Measurements from ENCODE around the gene CPNE7. TPM values are rescaled to one million over a fixed set of nuclear protein-coding genes. Genes with fewer than 3 reads are reported as not detected.

Gene CPNE7
- total and polyA plus RNA-seq, 2 of the 13 experiments (the other 11 are each of a cell fraction or from before 2014, with no cell fraction given) = 0.59 TPM; not detected in 1

DNA sequence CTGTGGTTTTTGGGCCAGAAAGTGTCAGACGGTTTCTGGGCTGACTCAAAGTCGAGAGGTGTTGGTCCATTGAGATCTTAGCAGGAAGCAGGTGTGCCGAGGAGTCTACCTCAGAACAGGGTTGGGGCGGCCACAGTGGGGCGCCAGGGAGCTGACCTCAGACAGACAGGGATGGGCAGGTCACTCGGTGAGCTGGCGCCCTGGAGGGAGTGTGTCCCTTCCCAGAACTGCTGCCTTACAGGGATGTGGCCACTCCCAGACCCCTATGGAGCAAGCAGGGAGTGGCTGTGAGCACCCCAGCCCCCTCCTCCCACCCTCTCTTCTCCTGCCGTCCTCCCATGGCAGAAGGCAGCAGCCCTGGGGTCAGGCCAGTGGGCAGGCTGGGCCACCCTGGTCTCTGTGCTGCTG is 23.9 kb downstream of the CPNE7 start (continued):
- TF ChIP-seq, protein P1, sequence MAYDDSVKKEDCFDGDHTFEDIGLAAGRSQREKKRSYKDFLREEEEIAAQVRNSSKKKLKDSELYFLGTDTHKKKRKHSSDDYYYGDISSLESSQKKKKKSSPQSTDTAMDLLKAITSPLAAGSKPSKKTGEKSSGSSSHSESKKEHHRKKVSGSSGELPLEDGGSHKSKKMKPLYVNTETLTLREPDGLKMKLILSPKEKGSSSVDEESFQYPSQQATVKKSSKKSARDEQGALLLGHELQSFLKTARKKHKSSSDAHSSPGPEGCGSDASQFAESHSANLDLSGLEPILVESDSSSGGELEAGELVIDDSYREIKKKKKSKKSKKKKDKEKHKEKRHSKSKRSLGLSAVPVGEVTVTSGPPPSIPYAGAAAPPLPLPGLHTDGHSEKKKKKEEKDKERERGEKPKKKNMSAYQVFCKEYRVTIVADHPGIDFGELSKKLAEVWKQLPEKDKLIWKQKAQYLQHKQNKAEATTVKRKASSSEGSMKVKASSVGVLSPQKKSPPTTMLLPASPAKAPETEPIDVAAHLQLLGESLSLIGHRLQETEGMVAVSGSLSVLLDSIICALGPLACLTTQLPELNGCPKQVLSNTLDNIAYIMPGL (CRISPR knock-in tag; IDR thresholded peaks at IDR 0.05; ENCODE audit: borderline replicate concordance in 1 of 2, low read depth in 1 of 2) = peak; percentile 45 to 71; a peak in 1 of 4 replicates
- TF ChIP-seq STAG1 (CRISPR knock-in tag; IDR thresholded peaks at IDR 0.05) (peak; percentile 83), ELF3 (CRISPR knock-in tag; IDR thresholded peaks at IDR 0.05) (peak; percentile 55), JARID2 (CRISPR knock-in tag; IDR thresholded peaks at IDR 0.05; ENCODE audit: insufficient replicate concordance) (peak; percentile 55), RFX3 (CRISPR knock-in tag; IDR thresholded peaks at IDR 0.05) (no peak), CBFB (CRISPR knock-in tag; IDR thresholded peaks at IDR 0.05) (0 out of 2 replicates have a peak, but pooled peaks have one; percentile 19), ZNF768 (CRISPR knock-in tag; IDR thresholded peaks at IDR 0.05) (peak; percentile 67; the same call in 1 of the 2 replicates), ZNF3 (CRISPR knock-in tag; IDR thresholded peaks at IDR 0.05) (no peak), ERF (CRISPR knock-in tag; IDR thresholded peaks at IDR 0.05) (peak; percentile 63; the same call in 1 of the 2 replicates), ZC3H4 (CRISPR knock-in tag; IDR thresholded peaks at IDR 0.05; ENCODE audit: borderline replicate concordance) (no peak), PCBP1 (IDR thresholded peaks at IDR 0.05; ENCODE audit: borderline replicate concordance, low read depth, low read length) (no peak), ZNF792 (CRISPR knock-in tag; IDR thresholded peaks at IDR 0.05) (peak; percentile 39; the same call in 1 of the 2 replicates), NR2F6 (IDR thresholded peaks at IDR 0.05) (no peak), NR2F6 (CRISPR knock-in tag; IDR thresholded peaks at IDR 0.05) (peak; percentile 51; the same call in 1 of the 2 replicates), ZNF484 (CRISPR knock-in tag; IDR thresholded peaks at IDR 0.05; ENCODE audit: borderline replicate concordance, low read depth) (no peak), ZNF350 (CRISPR knock-in tag; IDR thresholded peaks at IDR 0.05; ENCODE audit: borderline replicate concordance, low read depth) (0 out of 2 replicates have a peak, but pooled peaks have one; percentile 26), GATAD1 (CRISPR knock-in tag; IDR thresholded peaks at IDR 0.05) (0 out of 2 replicates have a peak, but pooled peaks have one; percentile 18), IRF2 (CRISPR knock-in tag; IDR thresholded peaks at IDR 0.05) (peak; percentile 41; the same call in 1 of the 2 replicates), TEAD3 (CRISPR knock-in tag; optimal IDR thresholded peaks at IDR 0.05; ENCODE audit: borderline replicate concordance) (peak; percentile 34), ZNF572 (CRISPR knock-in tag; IDR thresholded peaks at IDR 0.05) (0 out of 2 replicates have a peak, but pooled peaks have one; percentile 19), MIXL1 (CRISPR knock-in tag; IDR thresholded peaks at IDR 0.05) (0 out of 2 replicates have a peak, but pooled peaks have one; percentile 20)
- TF ChIP-seq, protein P2, sequence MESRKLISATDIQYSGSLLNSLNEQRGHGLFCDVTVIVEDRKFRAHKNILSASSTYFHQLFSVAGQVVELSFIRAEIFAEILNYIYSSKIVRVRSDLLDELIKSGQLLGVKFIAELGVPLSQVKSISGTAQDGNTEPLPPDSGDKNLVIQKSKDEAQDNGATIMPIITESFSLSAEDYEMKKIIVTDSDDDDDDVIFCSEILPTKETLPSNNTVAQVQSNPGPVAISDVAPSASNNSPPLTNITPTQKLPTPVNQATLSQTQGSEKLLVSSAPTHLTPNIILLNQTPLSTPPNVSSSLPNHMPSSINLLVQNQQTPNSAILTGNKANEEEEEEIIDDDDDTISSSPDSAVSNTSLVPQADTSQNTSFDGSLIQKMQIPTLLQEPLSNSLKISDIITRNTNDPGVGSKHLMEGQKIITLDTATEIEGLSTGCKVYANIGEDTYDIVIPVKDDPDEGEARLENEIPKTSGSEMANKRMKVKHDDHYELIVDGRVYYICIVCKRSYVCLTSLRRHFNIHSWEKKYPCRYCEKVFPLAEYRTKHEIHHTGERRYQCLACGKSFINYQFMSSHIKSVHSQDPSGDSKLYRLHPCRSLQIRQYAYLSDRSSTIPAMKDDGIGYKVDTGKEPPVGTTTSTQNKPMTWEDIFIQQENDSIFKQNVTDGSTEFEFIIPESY (CRISPR knock-in tag; IDR thresholded peaks at IDR 0.05) = peak; percentile 45; the same call in 1 of the 2 replicates
- TF ChIP-seq, protein P3, sequence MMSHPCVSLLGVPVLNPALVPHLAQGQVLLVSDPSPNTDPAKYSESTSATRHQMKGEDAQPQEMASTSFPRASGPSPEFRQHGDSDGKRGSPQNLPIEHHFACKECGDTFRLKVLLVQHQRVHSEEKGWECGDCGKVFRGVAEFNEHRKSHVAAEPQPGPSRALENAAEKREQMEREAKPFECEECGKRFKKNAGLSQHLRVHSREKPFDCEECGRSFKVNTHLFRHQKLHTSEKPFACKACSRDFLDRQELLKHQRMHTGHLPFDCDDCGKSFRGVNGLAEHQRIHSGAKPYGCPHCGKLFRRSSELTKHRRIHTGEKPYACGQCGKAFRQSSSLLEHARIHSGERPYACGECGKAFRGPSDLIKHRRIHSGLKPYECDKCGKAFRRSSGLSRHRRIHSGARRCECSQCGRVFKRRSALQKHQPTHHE (CRISPR knock-in tag; IDR thresholded peaks at IDR 0.05; ENCODE audit: borderline replicate concordance) = no peak
- TF ChIP-seq, protein P4, sequence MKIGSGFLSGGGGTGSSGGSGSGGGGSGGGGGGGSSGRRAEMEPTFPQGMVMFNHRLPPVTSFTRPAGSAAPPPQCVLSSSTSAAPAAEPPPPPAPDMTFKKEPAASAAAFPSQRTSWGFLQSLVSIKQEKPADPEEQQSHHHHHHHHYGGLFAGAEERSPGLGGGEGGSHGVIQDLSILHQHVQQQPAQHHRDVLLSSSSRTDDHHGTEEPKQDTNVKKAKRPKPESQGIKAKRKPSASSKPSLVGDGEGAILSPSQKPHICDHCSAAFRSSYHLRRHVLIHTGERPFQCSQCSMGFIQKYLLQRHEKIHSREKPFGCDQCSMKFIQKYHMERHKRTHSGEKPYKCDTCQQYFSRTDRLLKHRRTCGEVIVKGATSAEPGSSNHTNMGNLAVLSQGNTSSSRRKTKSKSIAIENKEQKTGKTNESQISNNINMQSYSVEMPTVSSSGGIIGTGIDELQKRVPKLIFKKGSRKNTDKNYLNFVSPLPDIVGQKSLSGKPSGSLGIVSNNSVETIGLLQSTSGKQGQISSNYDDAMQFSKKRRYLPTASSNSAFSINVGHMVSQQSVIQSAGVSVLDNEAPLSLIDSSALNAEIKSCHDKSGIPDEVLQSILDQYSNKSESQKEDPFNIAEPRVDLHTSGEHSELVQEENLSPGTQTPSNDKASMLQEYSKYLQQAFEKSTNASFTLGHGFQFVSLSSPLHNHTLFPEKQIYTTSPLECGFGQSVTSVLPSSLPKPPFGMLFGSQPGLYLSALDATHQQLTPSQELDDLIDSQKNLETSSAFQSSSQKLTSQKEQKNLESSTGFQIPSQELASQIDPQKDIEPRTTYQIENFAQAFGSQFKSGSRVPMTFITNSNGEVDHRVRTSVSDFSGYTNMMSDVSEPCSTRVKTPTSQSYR (CRISPR knock-in tag; IDR thresholded peaks at IDR 0.05; ENCODE audit: borderline replicate concordance) = no peak

All from HepG2 (cell line).